IgD-negative memory B cell (primary cell): Measurements from ENCODE around the gene NOG. TPM values are rescaled to one million over a fixed set of nuclear protein-coding genes. Genes with fewer than 3 reads are reported as not detected.

Experiments used
- H3K27ac Mint-ChIP-seq, 3 donors: one replicate each; pipeline ENCODE4 v1.8.0; 2020 to 2022; ENCODE audit warnings: mild to moderate bottlenecking in 3 of 3, mixed read lengths in 3 of 3, moderate library complexity in 1 of 3
- H3K27me3 Mint-ChIP-seq: one replicate; pipeline ENCODE4 v1.8.0; 2021; ENCODE audit warnings: mixed read lengths
- H3K36me3 Mint-ChIP-seq: one replicate; pipeline ENCODE4 v1.8.0; 2020; ENCODE audit warnings: mild to moderate bottlenecking, mixed read lengths
- H3K4me1 Mint-ChIP-seq, 3 donors: one replicate each; pipeline ENCODE4 v1.8.0; 2020 to 2022; ENCODE audit warnings: mixed read lengths in 3 of 3, mild to moderate bottlenecking in 1 of 3
- H3K4me3 Mint-ChIP-seq, 4 donors: one replicate each; pipeline ENCODE4 v1.8.0; 2020 to 2022; ENCODE audit warnings: mild to moderate bottlenecking in 4 of 4, mixed read lengths in 4 of 4, moderate library complexity in 3 of 4
- H3K9me3 Mint-ChIP-seq, 3 donors: one replicate each; pipeline ENCODE4 v1.8.0; 2020 to 2021; ENCODE audit warnings: mixed read lengths in 3 of 3, mild to moderate bottlenecking in 1 of 3
- polyA plus RNA-seq: library from polyadenylated mRNA; unstranded; fragments of 300-500 nt; fragmentation: Illumina TruSeq; gene quantifications from one replicate; pipeline ENCODE4 v1.2.3, GENCODE V29; 2021

The NOG gene
- polyA plus RNA-seq, 1 donor from 2014 or later, result 1.3 TPM

DNA sequence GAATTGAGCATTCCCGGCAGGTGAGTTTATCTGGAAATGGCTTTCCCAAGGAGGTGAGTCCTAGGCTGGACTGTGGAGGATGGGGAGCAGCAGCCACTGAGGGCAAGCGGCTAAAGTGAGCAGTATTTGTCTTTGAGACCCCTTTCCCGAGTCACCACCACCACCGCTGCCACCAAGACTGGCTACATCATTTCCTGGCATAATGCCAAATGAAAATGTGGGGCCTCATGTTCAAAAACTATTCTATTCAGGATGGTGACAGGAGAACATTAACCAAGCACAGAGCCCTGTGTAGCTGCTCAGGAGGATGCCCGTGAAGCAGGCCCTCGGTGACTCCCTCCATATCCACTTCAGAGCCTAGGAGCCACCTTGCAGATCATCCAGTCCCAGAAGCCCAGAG lies 46.0 kb downstream of the NOG start:
- no peaks in the 10 kb centered on the region for H3K4me1 Mint-ChIP-seq
- no peak overlapping the region for H3K27ac Mint-ChIP-seq
- H3K27me3 Mint-ChIP-seq, result peaks cover 4% of the 10 kb centered on the region
- H3K9me3 Mint-ChIP-seq, result no peaks in the 10 kb centered on the region
- H3K4me3 Mint-ChIP-seq, result no peak overlapping the region
- peaks cover 1% of the 10 kb centered on the region for H3K36me3 Mint-ChIP-seq

DNA sequence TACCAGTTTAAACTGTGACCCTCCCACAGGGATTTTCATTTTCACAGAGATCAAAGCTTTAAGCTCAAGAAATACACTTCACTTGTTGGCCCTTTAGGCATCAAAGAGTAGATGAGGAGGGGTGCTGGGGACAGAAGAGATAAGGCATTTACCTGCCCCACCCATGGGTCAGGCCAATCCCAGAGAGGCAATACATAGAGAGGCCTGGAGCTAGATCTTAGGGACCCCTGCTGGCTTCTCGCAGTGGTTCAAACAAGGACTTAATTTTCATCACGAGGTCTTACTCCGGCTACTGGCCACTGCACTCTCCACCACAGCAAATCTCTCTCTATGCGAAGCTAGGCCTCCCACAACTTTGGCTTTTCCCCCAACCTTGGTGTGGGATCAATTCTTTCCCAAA lies 46.6 kb downstream of the NOG start:
- H3K4me1 Mint-ChIP-seq, result no peaks in the 10 kb centered on the region
- H3K4me3 Mint-ChIP-seq, result no peak overlapping the region
- H3K9me3 Mint-ChIP-seq, result no peaks in the 10 kb centered on the region
- H3K27me3 Mint-ChIP-seq, result peaks cover 4% of the 10 kb centered on the region
- no peak overlapping the region for H3K27ac Mint-ChIP-seq
- H3K36me3 Mint-ChIP-seq, result peaks cover 1% of the 10 kb centered on the region

DNA sequence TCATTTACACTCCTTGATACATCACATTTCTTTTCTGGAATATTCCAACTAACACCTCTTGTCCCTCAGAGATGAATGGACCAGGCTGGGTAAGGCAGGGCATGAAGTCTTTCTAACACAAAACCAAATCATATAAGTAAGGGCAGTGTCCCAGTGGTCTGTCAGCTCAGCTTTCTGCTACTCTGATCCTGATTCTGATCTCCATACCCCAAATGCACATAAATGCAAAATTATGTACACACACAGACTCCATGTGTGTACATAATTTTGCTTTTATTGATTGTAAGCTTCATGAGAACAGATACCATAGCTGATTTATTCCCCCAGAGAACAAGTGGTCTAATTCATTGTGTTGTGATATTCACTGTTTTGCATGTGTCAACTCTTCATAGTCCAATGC lies 47.9 kb downstream of the NOG start:
- H3K4me1 Mint-ChIP-seq, result no peaks in the 10 kb centered on the region
- no peak overlapping the region for H3K4me3 Mint-ChIP-seq
- peaks cover 5% of the 10 kb centered on the region for H3K27me3 Mint-ChIP-seq
- H3K36me3 Mint-ChIP-seq, result peaks cover 1% of the 10 kb centered on the region
- H3K9me3 Mint-ChIP-seq, result no peaks in the 10 kb centered on the region
- H3K27ac Mint-ChIP-seq, result no peak overlapping the region

DNA sequence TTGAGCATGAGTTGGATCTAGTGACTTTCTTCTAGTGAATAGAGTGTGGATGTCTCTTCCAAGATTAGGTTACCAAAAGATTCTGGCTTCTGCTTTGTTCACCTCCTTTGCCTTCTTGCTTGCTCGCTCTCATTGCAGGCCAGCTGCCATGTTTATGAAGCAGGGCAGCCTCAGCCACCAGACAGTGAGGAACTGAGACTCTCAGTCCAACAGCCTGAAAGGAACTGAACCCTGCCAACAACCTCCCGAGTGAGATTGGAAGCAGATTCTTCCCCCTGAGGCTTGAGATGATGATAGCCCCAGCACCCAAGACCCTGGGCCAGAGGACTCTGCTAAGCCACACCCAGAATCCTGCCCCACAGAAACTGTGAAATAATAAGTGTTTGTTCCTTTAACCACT lies 48.4 kb downstream of the NOG start:
- no peaks in the 10 kb centered on the region for H3K9me3 Mint-ChIP-seq
- no peaks in the 10 kb centered on the region for H3K4me1 Mint-ChIP-seq
- peaks cover 7% of the 10 kb centered on the region for H3K27me3 Mint-ChIP-seq
- H3K36me3 Mint-ChIP-seq, result peaks cover 1% of the 10 kb centered on the region
- H3K27ac Mint-ChIP-seq, result no peak overlapping the region
- H3K4me3 Mint-ChIP-seq, result no peak overlapping the region

DNA sequence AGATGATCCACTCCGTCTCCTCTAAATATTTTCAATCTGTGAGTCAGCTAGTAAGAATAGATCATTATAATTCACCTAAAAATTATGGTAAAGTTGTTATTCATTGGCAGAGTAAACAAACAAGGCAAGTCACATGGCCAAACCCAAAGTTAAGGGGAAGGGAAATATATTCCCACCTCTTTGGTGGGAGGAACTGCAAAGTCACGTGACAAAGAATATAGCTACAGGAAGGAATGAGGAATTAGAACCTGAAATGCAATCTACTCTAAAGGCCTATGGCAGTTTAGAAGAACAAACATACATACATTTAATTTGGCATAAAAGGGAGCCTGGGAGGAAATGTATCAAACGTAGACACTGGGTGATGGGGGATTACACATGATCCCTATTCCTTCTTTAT lies 48.9 kb downstream of the NOG start:
- no peaks in the 10 kb centered on the region for H3K4me1 Mint-ChIP-seq
- H3K36me3 Mint-ChIP-seq, result peaks cover 1% of the 10 kb centered on the region
- H3K27me3 Mint-ChIP-seq, result peaks cover 7% of the 10 kb centered on the region
- H3K4me3 Mint-ChIP-seq, result no peak overlapping the region
- no peak overlapping the region for H3K27ac Mint-ChIP-seq
- H3K9me3 Mint-ChIP-seq, result no peaks in the 10 kb centered on the region

Other genes with a start within 250 kb of the NOG start
- 2.1 TPM for gene C17orf67, start 240.2 kb downstream of the NOG start, polyA plus RNA-seq
- 6.2 TPM for gene DGKE, start 240.5 kb downstream of the NOG start, polyA plus RNA-seq